Fibroblast of lung (primary cell): ENCODE results near the gene RIMS3. TPM values are rescaled to one million over a fixed set of nuclear protein-coding genes. Genes with fewer than 3 reads are reported as not detected.
A peak's percentile ranks its signal among the peaks of the same experiment; 100 is the strongest.

Source experiments
- DNase-seq, 2 donors: peaks; one replicate each; pipeline versions ENCODE4 v3.0.0 to v3.0.0-alpha.2; 2010; ENCODE audit warnings: low read depth in 2 of 2
- H2AFZ ChIP-seq: 2 replicates; pipeline ENCODE4 v1.5.1; 2012; ENCODE audit warnings: low read length, control low read depth, inconsistent platforms
- H3K27ac ChIP-seq: 2 replicates; pipeline ENCODE4 v1.5.1; 2011; ENCODE audit warnings: low read length, control low read depth; ENCODE audit not compliant: insufficient read depth
- H3K27me3 ChIP-seq: 2 replicates; pipeline ENCODE4 v1.5.1; 2011; ENCODE audit warnings: mild to moderate bottlenecking, low read length; ENCODE audit not compliant: control insufficient read depth, insufficient read depth
- H3K36me3 ChIP-seq: 2 replicates; pipeline ENCODE4 v1.5.1; 2011; ENCODE audit warnings: low read length; ENCODE audit not compliant: control insufficient read depth, insufficient read depth
- H3K4me1 ChIP-seq: 2 replicates; pipeline ENCODE4 v1.5.1; 2011; ENCODE audit warnings: low read length; ENCODE audit not compliant: control insufficient read depth, insufficient read depth; ENCODE audit errors: extremely low read depth
- H3K4me2 ChIP-seq: 2 replicates; pipeline ENCODE4 v1.5.1; 2011; ENCODE audit warnings: low read length, control low read depth; ENCODE audit not compliant: insufficient read depth; ENCODE audit errors: extremely low read depth
- H3K4me3 ChIP-seq, 4 experiments: fragments of 200-600 bp in 1 of 4; sonication (generic) in 1 of 4; replicated peaks in 1 of 4; 2 replicates each; pipeline ENCODE4 v1.5.1; 2011 to 2016; ENCODE audit warnings: low read length in 4 of 4, low read depth in 3 of 4, mild to moderate bottlenecking in 3 of 4, control low read depth in 2 of 4, inconsistent platforms in 1 of 4, mixed read lengths in 1 of 4; ENCODE audit not compliant: insufficient read depth in 1 of 4; ENCODE audit errors: control extremely low read depth in 1 of 4
- H3K79me2 ChIP-seq: 2 replicates; pipeline ENCODE4 v1.5.1; 2012; ENCODE audit warnings: mild to moderate bottlenecking, low read length, inconsistent platforms; ENCODE audit not compliant: control insufficient read depth, insufficient read depth
- H3K9ac ChIP-seq: 2 replicates; pipeline ENCODE4 v1.5.1; 2011; ENCODE audit warnings: mild to moderate bottlenecking, low read length, control low read depth; ENCODE audit not compliant: insufficient read depth
- H3K9me3 ChIP-seq: 2 replicates; pipeline ENCODE4 v1.5.1; 2012; ENCODE audit warnings: low read depth, low read length; ENCODE audit not compliant: control insufficient read depth, insufficient read depth
- H4K20me1 ChIP-seq: 2 replicates; pipeline ENCODE4 v1.5.1; 2011; ENCODE audit warnings: low read length; ENCODE audit not compliant: control insufficient read depth, insufficient read depth; ENCODE audit errors: extremely low read depth
- CTCF ChIP-seq, 2 donors: IDR thresholded peaks in 1 of 2; conservative IDR thresholded peaks in 1 of 2; 1 replicate in 1 of 2; 2 replicates in 1 of 2; pipeline ENCODE4 v1.5.1; 2011 to 2012; ENCODE audit warnings: low read length in 2 of 2, control low read depth in 1 of 2, inconsistent platforms in 1 of 2, low read depth in 1 of 2, mild to moderate bottlenecking in 1 of 2
- EZH2 ChIP-seq: IDR thresholded peaks from 2 replicates; pipeline ENCODE4 v1.5.1; 2012; ENCODE audit warnings: low read length, control low read depth, mild to moderate bottlenecking; ENCODE audit errors: missing control alignments
- polyA plus RNA-seq, 2 donors: library from polyadenylated mRNA; depleted of rRNA in 1 of 2; stranded (reverse) in 1 of 2; unstranded in 1 of 2; fragments of >200 nt; gene quantifications; 2 replicates each; pipeline ENCODE4 v1.2.1, GENCODE V29; 2011 to 2012; ENCODE audit warnings: missing spikeins in 1 of 2
- total RNA-seq: library from RNA; depleted of rRNA; stranded (reverse); fragments of >200 nt; gene quantifications from 2 replicates; pipeline ENCODE4 v1.2.1, GENCODE V29; 2014

RIMS3 gene
- total and polyA plus RNA-seq, 2 donors (not counting 1 experiment from before 2014, with no cell fraction given) = 0.11 to 0.33 TPM

- Histone ChIP-seq H3K27me3 (peaks cover 3% of the 10 kb centered on the region), H3K9me3 (no peaks in the 10 kb centered on the region), H3K9ac (no peak overlapping the region), H3K4me2 (no peak overlapping the region), H3K36me3 (no peaks in the 10 kb centered on the region), H3K4me1 (no peaks in the 10 kb centered on the region), H2AFZ (no peak overlapping the region), H3K4me3 (no peak overlapping the region), H3K79me2 (no peaks in the 10 kb centered on the region), H4K20me1 (no peaks in the 10 kb centered on the region), H3K27ac (no peak overlapping the region)
- TF ChIP-seq EZH2 (no peak), CTCF (conservative IDR thresholded peaks at IDR 0.05 in 1 of 2, IDR thresholded peaks at IDR 0.05 in 1 of 2; ENCODE audit: low read depth in 1 of 2, low read length in 2 of 2) (no peak)
- DNase-seq = peak in 1 of 2 donors; percentile 48
These were observed 39.8 kb downstream of the RIMS3 start for GRCh38 chr1:40625476-40626382.

- H2AFZ ChIP-seq = no peak overlapping the region
- H3K9ac ChIP-seq = no peak overlapping the region
- H3K27ac ChIP-seq = no peak overlapping the region
- no peaks in the 10 kb centered on the region for H3K4me1 ChIP-seq
- H3K9me3 ChIP-seq = no peaks in the 10 kb centered on the region
- H3K4me3 ChIP-seq = no peak overlapping the region
- no peaks in the 10 kb centered on the region for H4K20me1 ChIP-seq
- H3K27me3 ChIP-seq = peaks cover 6% of the 10 kb centered on the region
- no peak overlapping the region for H3K4me2 ChIP-seq
- no peaks in the 10 kb centered on the region for H3K79me2 ChIP-seq
- peak in 1 of 2 donors; percentile 15 for TF ChIP-seq CTCF (conservative IDR thresholded peaks at IDR 0.05 in 1 of 2, IDR thresholded peaks at IDR 0.05 in 1 of 2; ENCODE audit: low read depth in 1 of 2, low read length in 2 of 2)
- TF ChIP-seq EZH2 = no peak
- no peaks in the 10 kb centered on the region for H3K36me3 ChIP-seq
- no peak for DNase-seq
These were observed 40.4 kb downstream of the RIMS3 start for GRCh38 chr1:40625076-40625475.

GRCh38 chr1:40622936-40623629 lies 42.4 kb downstream of the RIMS3 start:
- Histone ChIP-seq H2AFZ (no peak overlapping the region), H3K27me3 (peaks cover 6% of the 10 kb centered on the region), H3K4me3 (no peak overlapping the region), H4K20me1 (no peaks in the 10 kb centered on the region), H3K27ac (no peak overlapping the region), H3K4me2 (no peak overlapping the region), H3K36me3 (no peaks in the 10 kb centered on the region), H3K9ac (no peak overlapping the region), H3K4me1 (no peaks in the 10 kb centered on the region), H3K9me3 (no peaks in the 10 kb centered on the region), H3K79me2 (no peaks in the 10 kb centered on the region)
- TF ChIP-seq CTCF (conservative IDR thresholded peaks at IDR 0.05 in 1 of 2, IDR thresholded peaks at IDR 0.05 in 1 of 2; ENCODE audit: low read depth in 1 of 2, low read length in 2 of 2) (no peak), EZH2 (no peak)
- DNase-seq = no peak
